Astrocyte (in vitro differentiated cells and primary cell): ENCODE results near the gene AQR.

ENCODE experiments used
- EZH2 ChIP-seq: IDR thresholded peaks from 2 replicates; pipeline ENCODE4 v1.6.1; 2012; ENCODE audit warnings: mild to moderate bottlenecking, low read length, inconsistent platforms; ENCODE audit not compliant: insufficient read depth
- TF ChIP-seq, protein P1 (sequence below): IDR thresholded peaks from 2 replicates; pipeline ENCODE4 v1.5.1; 2011; ENCODE audit warnings: low read depth, mild to moderate bottlenecking, inconsistent platforms, low read length, moderate library complexity; ENCODE audit not compliant: insufficient read depth

DNA sequence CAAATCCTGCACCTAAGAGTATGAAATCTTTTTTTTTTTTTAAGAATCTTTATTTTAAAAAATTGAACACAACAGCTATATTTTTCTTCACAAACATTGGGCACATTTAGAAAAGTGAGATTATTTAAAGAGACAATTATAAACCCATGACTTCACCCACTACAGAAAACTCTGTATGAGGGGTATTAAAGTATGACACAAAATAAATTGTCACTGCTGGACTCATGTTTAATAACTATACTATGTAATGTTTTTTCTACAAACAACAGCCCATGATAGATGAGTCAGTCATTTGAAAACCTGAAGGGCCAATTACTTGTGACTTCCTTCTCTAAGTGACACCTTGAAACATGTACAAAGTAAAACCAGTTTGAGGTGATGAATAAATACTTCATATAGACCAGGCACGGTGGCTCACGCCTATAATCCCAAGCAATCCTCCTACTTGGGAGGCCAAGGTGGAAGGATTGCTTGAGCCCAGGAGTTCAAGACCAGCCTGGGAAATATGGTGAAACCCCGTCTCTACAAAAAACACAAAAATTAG, 36.0 kb downstream of the AQR start:
- TF ChIP-seq, protein P1, sequence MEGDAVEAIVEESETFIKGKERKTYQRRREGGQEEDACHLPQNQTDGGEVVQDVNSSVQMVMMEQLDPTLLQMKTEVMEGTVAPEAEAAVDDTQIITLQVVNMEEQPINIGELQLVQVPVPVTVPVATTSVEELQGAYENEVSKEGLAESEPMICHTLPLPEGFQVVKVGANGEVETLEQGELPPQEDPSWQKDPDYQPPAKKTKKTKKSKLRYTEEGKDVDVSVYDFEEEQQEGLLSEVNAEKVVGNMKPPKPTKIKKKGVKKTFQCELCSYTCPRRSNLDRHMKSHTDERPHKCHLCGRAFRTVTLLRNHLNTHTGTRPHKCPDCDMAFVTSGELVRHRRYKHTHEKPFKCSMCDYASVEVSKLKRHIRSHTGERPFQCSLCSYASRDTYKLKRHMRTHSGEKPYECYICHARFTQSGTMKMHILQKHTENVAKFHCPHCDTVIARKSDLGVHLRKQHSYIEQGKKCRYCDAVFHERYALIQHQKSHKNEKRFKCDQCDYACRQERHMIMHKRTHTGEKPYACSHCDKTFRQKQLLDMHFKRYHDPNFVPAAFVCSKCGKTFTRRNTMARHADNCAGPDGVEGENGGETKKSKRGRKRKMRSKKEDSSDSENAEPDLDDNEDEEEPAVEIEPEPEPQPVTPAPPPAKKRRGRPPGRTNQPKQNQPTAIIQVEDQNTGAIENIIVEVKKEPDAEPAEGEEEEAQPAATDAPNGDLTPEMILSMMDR = no peak
- TF ChIP-seq EZH2 = no peak
